HG03442 (cell line): ENCODE data around the gene IL13.
"Not testable (repeated sequence)": the region's sequence is repeated elsewhere in the genome, so short reads cannot be mapped to it uniquely, and the experiment has no call there.

Source experiments
- ATAC-seq: cut with Tn5 transposase; IDR thresholded peaks from one replicate; pipeline ENCODE4 v1.9.1; 2021; ENCODE audit warnings: mild to moderate bottlenecking, moderate library complexity; ENCODE audit not compliant: unreplicated experiment

The IL13 gene

DNA sequence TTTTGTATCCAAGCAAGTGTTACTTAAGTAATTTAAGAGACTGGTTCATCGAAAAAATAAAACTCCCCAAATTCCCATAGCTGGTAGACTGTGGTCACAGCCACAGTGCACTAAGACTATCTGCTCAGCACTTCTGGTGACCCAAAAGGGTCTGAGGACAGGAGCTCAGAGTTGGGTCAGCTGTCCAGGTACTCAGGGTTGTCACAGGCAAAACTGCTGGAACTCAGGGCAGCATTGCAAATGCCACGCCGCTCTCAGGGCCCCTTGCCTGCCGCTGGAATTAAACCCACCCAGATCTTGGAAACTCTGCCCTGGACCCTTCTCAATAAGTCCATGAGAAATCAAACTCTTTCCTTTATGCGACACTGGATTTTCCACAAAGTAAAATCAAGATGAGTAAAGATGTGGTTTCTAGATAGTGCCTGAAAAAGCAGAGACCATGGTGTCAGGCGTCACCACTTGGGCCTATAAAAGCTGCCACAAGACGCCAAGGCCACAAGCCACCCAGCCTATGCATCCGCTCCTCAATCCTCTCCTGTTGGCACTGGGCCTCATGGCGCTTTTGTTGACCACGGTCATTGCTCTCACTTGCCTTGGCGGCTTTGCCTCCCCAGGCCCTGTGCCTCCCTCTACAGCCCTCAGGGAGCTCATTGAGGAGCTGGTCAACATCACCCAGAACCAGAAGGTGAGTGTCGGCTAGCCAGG lies at the start of gene IL13:
Gene IL13, plus strand, starts transcription at position 498 of the 705 bp plus-strand sequence. Its CDS starts 14 bp downstream, at position 512.
- ATAC-seq = no peak

DNA sequence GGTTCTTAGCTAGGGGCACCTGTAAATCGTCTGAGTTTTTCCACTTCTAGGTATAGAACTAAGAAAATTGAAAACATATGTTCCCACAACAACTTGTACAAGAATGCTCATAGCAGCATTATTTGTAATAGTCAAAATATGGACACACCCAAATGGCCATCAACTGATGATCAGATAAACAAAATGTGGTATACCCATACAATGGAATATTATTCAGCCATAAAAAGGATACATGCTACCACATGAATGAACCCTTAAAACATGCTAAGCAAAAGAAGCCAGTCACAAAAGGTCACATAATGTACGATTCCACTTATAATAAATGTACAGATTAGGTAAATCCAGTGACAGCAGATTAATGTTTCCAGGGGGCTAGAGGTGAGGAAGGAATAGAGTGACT lies 46.0 kb upstream of the IL13 start:
- no peak for ATAC-seq

DNA sequence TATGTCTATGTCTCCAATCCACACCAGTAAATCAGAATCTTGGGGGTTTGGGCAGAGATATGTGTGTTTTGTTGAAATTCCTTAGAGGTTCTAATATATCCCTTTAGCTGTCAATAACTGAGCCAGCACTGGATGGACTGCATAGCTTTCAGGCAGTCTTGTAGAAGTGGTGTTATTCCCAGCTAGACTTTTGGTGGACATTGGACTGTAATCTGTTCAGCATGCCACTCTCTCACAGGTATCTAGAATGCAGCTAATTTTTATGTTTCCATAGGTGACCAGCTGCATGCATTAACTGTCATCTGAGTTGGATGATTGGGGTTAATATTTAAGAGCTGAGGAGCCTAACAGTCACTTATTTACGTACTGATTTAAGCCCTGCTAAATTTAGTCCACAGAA lies 45.1 kb upstream of the IL13 start:
- ATAC-seq = no peak

DNA sequence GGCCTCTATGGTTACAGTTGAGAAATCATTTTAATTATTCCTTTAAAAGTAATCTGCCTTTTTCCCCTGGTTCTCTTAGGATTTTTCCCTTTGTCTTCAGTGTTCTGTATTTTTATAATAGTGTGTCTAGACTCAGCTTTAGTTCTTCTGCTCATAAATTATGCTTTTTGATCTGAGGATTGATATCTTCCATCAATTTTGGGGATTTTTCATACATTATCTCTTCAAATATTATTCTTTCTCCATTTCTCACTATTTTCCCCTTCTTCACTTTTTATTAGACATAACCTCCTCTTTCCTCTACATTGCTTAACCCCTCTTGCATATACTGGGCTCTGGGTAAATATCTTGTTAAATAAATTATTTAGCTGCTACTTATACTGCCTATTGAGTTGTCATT lies 36.3 kb upstream of the IL13 start:
- ATAC-seq = no peak

GRCh38 chr5:132622608-132623007 lies 35.4 kb upstream of the IL13 start:
- no peak for ATAC-seq

DNA sequence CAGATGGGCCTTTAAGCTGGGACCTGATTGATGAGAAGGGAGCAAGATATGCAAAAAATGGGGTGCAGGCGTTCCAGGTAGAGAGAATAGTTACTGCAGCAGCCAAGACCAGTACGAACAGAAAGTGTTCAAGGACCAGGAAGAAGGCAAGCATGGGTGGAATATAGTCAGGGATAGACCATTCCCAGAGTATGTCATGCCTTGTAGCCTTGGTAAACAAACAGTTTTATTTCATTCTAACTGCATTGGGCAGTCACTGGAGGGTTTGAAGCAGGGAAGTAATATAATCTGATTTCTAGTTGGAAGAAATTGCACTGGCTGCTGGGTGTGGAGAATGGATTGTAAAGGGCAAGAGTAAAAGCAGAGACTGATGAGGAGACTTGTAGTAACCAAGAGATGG lies 30.5 kb upstream of the IL13 start:
- ATAC-seq = no peak

GRCh38 chr5:132628814-132629213 lies 29.2 kb upstream of the IL13 start:
- ATAC-seq = no peak

GRCh38 chr5:132629230-132629944 lies 28.6 kb upstream of the IL13 start:
- ATAC-seq = peak; percentile 69

DNA sequence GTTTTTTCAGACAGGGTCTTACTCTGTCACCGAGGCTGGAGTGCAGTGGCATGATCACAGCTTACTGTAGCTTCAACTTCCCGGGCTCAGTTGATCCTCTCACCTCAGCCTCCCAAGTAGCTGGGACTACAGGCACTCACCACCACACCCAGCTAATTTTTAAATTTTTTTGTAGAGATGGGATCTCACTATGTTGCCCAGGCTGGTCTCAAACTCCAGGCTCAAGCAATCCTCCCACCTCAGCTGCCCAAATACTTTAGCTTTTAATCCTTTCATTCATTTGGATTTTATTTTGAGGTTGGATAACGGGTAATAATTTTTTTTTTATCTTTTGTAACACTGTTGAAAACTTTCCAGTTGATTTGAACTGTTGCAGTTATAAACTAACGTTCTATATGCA lies 24.4 kb upstream of the IL13 start:
- not testable (repeated sequence) for ATAC-seq

DNA sequence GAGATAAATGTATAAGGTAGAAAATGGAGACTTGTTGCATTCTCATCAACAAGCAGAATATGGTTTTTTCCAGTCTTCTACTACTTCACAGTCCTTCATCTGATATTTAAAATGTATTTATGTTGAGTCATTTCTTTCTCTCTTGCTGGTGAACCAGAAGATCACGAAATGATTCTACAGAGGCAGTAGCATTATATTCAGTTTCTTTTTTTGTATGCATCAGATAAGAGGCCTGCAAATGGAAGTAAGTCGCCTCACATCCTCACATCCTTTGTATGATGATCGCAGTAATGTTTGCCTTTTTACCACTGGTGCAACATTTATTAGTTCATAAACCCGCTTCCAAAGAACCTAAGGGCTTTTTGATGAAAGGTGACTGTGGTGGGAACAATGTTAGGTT lies 22.1 kb upstream of the IL13 start:
- ATAC-seq = peak; percentile 36

DNA sequence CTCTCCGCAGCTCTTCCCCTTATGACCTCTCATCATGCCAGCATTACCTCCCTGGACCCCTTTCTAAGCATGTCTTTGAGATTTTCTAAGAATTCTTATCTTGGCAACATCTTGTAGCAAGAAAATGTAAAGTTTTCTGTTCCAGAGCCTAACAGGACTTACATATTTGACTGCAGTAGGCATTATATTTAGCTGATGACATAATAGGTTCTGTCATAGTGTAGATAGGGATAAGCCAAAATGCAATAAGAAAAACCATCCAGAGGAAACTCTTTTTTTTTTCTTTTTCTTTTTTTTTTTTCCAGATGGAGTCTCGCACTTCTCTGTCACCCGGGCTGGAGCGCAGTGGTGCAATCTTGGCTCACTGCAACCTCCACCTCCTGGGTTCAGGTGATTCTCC lies 20.7 kb upstream of the IL13 start:
- no peak for ATAC-seq

- ATAC-seq = peak; percentile 62
Observed at GRCh38 chr5:132639706-132640130, 18.3 kb upstream of the IL13 start.

GRCh38 chr5:132640613-132641012 lies 17.4 kb upstream of the IL13 start:
- ATAC-seq = no peak

DNA sequence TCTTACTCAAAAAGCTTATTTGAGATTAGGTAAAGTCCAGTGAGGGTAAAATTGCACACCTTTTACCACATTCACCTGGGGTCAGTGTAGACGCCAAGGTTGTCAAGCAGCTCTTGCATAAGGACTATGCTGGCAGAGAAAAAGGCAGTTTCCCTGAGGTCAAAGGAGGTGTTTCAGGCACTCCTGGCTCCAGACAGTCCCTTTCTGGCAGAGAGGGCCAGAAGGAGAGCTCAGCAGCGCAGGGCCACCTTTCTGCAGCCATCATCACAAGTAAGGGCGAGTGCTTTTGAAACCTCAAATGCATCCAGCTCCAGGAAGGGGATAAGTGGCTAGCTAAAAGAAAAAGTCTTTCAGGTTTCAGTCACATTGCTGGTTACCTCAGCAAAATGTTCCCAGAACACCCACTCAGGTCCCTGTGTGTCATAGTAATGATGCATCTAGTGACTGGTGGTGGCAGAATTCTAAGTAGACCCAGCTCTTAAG lies 16.7 kb upstream of the IL13 start:
- ATAC-seq = peak; percentile 53

DNA sequence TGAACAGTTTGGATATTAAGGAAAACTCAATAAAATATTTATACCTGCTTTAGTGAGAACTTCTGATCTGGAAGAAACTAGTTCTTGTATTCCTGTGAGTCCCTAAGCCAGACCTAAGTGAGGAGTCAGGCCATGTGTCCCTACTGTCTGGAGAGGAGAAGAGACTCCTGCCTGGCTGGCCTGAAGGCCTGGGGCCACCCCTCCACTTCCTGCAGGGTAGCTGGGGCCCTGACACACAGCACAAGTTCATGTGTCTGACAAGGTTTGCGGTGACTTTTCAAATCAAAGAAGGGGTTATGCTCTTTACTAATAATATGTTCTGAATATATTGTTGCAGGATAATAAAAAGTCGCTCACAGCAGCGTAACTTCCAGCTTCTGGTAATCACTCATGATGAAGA lies 16.1 kb upstream of the IL13 start:
- ATAC-seq = no peak

DNA sequence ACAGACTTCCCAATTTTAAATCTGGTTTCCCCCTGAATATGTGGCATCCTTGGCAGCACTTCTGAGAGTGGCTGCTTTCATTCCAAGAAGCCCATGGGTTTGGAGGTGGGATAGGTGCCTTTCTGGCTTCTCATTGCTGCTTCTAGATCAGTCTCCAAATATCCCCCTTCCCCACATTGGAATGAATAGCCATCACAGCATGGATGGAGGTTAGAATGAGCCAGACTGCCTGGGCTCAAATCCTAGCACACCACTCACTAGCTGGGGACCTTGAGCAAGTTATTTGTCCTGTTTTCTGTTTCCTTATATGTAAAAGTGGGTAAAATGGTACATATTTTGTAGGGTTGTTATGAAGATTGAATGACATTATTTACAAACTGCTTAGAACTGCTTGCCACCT lies 13.8 kb upstream of the IL13 start:
- ATAC-seq = no peak

DNA sequence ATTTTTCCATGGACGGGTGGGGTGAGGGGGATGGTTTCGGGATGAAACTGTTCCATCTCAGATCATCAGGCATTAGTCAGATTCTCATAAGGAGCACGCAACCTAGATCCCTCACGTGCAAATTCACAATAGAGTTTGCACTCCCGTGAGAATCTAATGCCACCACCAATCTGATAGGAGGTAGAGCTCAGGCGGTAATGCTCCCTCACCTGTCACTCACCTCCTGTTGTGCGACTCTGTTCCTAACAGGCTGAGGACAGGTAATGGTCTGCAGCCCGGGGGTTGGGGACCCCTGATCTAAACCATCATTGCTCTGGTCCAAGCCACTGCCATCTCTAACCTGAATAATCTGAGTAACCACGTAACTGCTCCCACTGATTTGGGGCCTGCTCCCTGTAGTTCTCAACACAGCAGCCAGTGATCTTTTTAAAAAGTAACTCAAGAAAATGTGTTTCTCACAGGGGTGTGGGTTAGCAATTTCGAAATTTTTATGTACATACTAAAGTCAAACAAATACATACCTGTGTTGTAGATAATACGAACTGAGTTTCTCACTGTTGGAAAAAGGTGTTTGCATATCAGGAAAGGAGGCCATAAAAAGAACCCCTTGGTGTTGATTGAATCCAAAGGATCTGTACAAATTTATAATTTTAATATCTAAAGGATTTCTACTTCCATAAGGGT lies 11.2 kb upstream of the IL13 start:
- ATAC-seq = no peak

DNA sequence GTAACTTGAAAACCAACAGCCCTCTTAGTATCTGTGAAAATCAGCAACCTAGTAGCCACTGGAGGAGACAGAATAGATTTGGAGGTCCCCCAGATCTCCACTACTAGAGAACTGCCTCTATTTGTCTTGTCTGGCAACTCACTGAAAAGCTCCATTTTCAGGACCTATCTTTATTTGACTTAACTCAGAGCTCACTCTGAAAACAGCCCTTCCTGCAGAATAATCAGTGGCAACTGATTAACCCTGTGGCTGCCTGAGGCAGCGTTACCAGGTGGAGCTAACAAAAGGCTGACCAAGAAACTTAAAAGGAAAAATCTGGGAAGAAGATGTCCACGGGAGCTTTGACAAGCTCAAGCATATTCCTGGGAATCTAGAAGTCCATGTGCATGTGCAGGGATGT lies 10.5 kb upstream of the IL13 start:
- ATAC-seq = no peak

DNA sequence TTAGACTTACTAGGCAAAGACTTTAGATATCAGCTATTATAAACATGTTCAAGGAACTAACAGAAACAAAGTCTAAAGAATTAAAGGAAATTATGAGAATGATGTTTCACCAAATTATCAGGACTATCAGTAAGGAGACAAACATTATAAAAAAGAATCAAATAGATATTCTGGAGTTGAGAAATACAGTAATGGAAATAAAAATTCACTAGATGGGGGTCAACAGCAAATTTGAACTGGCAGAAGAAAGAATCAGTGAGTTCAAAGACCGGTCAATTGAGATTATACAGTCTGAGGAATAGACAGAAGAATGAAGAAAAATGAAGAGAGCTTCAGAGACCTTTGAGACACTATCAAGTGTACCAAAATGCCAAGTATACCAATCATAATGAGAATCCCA lies 9.6 kb upstream of the IL13 start:
- no peak for ATAC-seq

DNA sequence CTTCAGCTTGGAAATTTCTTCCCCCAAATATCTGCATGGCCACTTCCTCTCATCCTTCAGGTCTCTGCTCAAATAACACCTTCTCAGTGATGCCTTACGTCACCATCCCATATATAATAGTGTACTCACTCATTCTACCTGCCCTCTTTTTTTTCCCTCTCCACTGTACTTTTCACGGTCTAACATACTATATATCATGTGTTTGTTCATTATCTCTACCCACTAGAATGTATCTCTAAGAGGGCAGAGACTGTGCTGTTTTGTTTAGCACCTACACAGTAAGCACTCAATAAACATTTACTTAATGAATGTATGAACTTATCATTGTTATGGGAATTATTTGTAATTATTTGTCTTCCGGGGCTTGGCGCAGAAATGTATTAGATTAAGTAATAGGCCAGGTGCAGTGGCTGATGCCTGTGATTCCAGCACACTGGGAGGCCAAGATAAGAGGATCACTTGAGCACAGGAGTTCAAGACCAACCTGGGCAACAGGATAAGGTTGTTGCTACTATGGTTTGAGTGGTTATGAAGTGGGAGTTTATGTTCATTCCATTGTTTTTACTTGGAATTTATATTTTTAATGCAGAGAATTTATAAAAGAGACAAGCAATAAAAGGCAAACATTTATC lies 6.0 kb upstream of the IL13 start:
- no peak for ATAC-seq

- no peak for ATAC-seq
Observed at GRCh38 chr5:132653716-132654115, 4.3 kb upstream of the IL13 start.
